GM04504 (cell line): Measurements from ENCODE around the gene FARS2.
A peak's percentile ranks its signal among the peaks of the same experiment; 100 is the strongest.
"Not testable (repeated sequence)": the region's sequence is repeated elsewhere in the genome, so short reads cannot be mapped to it uniquely, and the experiment has no call there.

Source experiments
- DNase-seq: peaks from one replicate; pipeline ENCODE4 v3.0.0-alpha.2; 2012; ENCODE audit warnings: low read depth

FARS2 gene

GRCh38 chr6:5636210-5637030 lies 375.1 kb downstream of the FARS2 start:
- no peak for DNase-seq

GRCh38 chr6:5637714-5638113 lies 376.4 kb downstream of the FARS2 start:
- DNase-seq: no peak

- DNase-seq: no peak
These were observed 377.4 kb downstream of the FARS2 start for GRCh38 chr6:5638666-5639065.

- no peak for DNase-seq
These were observed 377.9 kb downstream of the FARS2 start for GRCh38 chr6:5639193-5639592.

DNA sequence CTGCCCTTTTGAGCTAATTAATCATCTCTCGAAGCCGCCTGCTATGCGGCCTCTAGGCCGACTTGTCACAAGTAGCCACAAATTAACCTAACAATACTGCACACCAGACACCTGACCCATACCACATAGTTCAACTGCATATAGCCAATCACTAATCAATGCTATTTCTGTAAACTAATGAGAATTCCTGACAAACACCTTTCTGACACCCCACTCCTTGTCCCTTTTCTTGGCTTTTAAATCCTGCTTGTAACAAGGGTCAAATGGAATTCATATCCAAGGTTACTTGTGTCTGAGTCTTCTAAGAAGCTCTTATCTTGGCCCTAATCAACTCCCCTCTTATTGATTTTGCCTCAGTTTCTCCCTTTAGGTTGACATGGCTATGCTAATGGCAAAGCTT lies 379.3 kb downstream of the FARS2 start:
- DNase-seq: no peak

DNA sequence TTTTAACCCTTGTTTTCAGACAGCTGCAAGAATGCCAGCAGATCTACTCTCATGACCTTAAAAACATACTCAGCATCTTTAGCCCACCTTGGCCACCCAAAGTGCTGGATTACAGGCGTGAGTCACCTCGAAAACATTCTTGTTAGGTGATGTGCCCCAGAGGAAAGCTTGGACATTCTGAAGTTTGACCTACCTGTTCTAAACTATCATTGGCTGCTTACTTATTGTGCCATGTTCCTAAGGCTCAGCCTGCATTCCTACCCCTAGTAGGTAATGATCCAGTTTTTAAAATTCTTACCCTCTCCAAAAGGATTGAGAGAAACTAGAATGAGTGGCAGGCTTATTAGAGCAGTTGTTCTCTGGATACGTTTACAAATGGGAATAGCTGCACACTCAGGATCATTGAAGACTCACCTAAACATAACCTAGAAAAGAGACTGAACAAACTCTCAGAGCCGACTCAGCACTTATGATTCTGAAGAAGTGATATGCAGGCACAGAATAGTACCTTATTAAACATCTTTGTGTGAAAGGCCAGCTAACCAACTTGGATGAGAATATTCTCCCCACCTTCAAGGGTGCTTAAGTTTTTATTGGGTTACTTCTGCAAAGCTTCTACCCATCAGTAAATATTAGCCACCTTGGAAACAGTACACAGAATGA lies 383.3 kb downstream of the FARS2 start:
- DNase-seq: no peak

DNA sequence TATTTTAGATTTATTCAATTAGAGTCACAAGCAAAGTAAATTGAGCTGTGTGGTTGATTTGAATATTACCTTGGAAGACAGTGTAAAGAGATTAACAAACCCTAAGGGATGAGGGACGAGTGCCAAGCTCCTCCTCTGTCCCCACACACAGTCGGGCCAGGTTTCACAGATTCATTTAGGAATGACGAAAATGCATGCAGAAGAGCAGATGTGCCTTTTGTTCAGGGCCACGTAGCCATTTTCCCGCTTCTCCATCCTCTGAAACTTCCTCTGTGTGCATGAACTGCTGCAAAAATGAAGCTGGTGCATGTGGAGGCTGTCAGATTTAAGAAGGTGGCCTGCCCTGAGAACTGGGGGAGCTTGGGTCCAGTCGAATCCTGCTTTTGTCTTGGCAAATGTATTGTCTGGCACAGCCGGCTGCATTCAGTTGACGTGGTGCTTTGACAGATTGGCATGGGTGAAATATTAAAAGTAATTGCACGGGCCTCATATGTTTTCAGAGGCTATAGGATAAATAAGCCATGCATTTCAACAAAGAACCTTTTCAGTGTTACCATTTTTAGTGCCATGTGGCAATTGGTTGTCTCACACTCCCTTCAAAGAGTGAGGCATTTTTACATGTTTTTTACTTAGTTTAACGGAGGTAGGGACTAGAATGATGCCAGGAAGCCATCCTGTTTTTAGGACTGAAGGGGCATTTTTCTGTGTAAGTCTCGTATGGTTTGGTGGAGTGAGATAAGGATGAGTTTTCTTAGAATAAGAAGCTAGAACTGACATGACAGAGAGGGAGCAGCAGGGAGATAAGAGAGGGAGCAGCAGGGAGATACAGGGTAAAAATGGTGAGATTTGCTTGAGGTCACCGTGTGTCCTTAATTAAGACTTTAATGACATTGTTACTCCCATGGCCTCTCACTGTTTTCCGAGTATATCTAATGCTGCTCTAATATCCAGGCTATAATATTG lies 384.3 kb downstream of the FARS2 start:
- no peak for DNase-seq

DNA sequence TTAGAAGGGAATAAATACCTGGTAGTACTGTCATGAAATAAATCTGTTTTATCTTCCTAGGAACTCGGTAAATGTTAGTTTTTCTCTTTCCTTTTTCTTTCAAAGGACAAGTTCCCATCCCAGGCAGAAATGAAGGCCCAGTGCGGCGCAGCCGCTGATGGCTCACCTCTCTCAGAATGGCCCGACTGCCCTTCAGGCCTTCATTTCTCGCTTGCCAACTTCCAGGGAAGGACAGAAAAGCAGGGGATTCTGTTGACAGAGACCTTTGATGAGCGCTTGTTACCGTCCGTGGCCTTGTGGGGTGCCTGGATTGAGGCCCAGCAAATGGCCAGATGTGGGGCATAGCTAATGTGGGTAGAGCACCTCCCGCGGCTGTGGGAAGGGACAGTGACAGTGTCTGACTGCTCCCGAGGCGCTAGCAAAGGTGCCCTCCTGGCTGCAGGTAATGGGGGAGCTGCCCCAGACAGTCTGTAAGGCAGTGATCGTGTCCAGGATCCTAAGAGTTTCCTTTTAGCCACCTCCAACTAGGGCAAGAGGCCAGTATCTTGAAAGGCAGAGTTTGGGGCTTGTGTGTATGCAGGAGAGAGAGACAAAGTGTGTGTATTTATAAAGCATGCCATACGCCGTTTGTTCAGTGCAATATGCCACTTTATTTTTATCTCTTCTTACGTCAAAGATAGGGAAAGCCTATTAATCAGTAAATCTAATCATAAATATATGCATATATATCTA lies 391.3 kb downstream of the FARS2 start:
- DNase-seq: no peak

DNA sequence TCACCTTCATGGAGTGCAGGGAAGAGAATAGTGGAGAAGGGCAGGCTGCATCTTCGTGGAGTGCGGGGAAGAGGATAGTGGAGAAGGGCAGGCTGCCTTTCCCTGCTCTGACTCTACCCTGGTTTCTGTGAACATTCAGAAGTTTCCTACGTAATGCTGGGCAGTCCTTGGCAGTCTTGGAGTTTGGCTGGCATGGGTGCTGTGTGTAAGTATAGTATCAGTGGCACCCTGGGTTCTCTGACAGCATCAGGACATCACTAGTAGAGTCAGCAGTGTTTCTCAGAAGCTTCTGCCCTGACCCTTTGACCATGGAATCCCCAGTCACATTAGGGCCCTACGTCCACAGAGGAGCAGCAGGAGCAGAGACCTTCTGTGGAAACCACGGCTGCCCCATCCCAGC lies 392.5 kb downstream of the FARS2 start:
- DNase-seq: no peak

- DNase-seq: no peak
These were observed 394.9 kb downstream of the FARS2 start for GRCh38 chr6:5656226-5656625.

DNA sequence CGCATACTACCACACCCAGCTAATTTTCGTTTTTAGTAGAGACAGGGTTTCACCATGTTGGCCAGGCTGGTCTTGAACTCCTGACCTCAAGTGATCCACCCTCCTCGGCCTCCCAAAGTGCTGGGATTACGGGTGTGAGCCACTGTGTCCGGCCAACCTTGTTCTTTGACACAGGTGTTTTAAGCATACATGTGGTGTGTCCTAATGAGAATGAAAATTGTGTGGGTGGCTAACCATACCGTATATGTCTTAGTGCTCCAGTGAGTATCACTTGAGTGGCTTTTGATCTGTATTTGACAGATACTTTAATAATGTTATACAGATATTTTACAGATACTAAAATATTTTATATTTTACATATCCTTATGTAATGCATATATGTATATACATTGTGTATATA lies 395.4 kb downstream of the FARS2 start:
- not testable (repeated sequence) for DNase-seq

- peak; percentile 44 for DNase-seq
These were observed 396.5 kb downstream of the FARS2 start for GRCh38 chr6:5657684-5658430.

- no peak for DNase-seq
These were observed 398.2 kb downstream of the FARS2 start for GRCh38 chr6:5659467-5659866.

DNA sequence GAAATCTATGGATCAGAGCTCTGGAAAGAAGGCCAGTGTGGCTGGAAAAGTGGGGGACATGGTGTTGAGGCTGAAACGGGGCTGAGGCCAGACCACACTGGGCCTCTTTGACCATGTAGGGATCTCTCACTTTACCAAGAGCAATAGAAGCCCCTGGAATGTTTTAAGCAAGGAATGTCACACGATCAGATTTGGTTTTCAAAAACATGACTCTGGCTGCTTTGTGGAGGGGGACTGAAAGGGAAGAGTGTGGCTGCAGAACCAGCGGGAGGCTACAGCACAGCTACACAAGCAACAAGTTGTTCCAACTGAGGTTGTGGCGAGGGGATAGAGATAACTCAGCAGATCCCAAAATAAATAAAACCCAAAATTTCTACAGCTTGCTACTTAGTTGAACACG lies 399.5 kb downstream of the FARS2 start:
- no peak for DNase-seq

DNA sequence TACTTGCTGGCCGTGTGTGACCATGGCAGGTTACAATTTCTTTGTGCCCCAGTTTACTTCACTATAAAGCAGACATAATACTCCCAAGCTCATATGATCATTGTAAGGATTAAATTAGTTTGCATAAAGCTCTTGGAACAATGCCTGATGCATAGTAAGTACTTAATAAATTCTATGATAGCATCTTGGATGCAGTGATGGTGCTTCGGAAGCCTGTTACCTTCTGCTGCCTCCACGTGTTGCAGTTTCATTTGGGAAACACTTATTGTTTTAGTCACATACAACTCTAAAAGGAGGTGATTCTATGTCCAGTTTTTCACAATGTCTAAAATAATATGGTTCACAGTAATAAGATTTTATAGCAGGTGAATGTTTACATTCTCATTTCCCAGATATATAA lies 401.5 kb downstream of the FARS2 start:
- no peak for DNase-seq

- DNase-seq: no peak
These were observed 401.9 kb downstream of the FARS2 start for GRCh38 chr6:5663259-5663658.

- DNase-seq: no peak
These were observed 402.4 kb downstream of the FARS2 start for GRCh38 chr6:5663739-5664138.

DNA sequence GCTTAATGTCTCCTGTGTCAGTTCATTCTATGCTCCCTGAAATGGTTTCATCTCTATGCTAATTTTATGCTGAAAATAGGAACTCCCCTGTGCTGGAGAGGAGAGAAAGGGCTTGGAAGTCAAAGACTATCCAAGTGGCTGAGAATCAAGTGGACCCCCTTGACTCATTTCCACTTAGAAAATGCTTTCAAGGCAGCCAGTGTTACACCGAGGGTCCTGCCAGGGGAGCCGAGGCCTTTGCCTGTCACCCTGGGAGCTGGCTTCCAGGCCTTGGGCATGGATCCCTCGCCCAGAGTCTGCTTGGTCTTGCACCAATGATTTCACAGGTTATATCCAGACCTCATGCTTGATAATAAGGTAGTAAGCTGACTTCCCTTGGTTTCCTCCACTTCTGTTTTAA lies 402.8 kb downstream of the FARS2 start:
- no peak for DNase-seq

DNA sequence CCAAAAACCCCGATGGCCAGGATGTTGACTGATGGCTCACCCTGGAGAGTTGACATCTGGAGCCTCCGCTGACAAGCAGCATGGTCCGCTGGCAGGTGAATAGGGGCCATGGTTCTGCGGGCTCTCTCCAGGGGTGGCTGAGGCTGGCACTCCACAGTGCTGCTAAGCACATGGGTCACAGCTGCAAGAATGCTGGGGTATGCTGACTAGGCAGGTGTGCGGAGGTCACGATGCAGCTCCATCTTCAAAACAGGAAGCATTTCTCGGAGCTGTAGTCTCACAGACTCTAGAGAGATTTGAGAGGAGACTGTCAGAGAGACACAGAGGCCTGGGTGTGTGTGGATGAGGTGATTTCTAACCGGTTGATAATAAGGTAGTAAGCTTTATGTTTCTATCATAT lies 403.9 kb downstream of the FARS2 start:
- no peak for DNase-seq

DNA sequence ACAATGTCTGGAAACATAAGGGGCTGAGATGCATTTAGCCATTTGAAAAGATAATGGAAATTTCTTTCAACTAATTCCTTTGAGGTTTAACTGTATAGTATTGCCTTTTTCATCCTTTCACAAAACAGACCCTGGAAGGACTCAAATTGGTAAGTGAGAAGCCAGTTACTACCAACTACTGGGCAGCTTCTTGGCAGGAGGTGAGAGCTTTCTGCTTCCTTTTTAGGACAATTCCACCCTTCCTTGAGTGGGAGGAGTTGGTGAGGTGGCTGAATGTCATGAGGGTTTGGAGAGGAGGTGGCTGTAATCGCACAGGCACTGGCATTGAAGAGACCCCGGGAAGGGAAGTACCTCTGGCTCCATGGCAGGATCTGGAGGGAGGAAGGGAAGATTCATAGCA lies 404.4 kb downstream of the FARS2 start:
- no peak for DNase-seq

DNA sequence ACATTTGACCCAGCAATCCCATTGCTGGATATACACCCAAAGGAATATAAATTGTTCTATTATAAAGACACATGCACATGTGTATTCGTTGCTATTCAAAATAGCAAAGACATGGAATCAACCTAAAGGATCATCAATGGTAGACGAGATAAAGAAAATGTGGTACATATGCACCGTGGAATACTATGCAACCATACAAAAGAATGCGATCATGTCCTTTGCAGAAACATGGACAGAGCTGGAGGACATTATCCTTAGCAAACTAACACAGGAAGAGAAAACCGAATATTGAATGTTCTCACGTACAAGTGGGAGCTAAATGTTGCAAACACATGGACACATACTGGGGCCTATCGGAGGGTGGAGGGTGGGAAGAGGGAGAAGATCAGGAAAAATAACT lies 405.4 kb downstream of the FARS2 start:
- DNase-seq: no peak
